Choroid plexus epithelial cell (primary cell): ENCODE measurements around the gene LHFPL2.

Experiments used
- DNase-seq: peaks from one replicate; pipeline ENCODE4 v3.0.0-alpha.2; 2010; ENCODE audit warnings: low read depth
- H3K4me3 ChIP-seq: 2 replicates; pipeline ENCODE4 v1.5.1; 2011; ENCODE audit warnings: low read depth, mild to moderate bottlenecking, control low read depth, low read length, moderate library complexity
- CTCF ChIP-seq: conservative IDR thresholded peaks from 2 replicates; pipeline ENCODE4 v1.5.1; 2011; ENCODE audit warnings: low read depth, mild to moderate bottlenecking, control low read depth, inconsistent platforms, low read length, moderate library complexity

Gene LHFPL2

GRCh38 chr5:78591138-78591612 lies 57.4 kb downstream of the LHFPL2 start:
- no peak overlapping the region for H3K4me3 ChIP-seq
- TF ChIP-seq CTCF, result no peak
- peak; percentile 74 for DNase-seq

GRCh38 chr5:78589923-78590322 lies 58.6 kb downstream of the LHFPL2 start:
- peak; percentile 62 for DNase-seq
- TF ChIP-seq CTCF, result no peak
- H3K4me3 ChIP-seq, result no peak overlapping the region

DNA sequence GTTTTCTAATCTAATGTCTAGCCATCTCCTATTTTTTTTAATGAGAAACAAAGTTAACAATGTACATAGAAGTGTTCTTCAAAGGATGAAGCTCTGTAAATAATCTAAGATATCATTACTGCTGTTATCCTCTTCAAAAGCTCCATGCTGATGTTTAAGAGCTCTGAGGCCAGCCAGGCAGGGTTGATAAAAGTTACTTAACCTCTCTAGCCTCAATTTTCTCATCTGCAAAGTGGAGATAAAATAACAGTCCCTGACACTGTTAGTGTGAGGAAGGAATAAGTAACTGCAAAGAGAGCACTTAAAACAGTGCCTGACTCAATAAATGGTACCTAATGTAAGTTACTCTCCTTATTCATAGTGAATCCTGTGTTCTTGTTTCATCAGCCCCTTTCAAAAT lies 60.1 kb downstream of the LHFPL2 start:
- no peak for DNase-seq
- no peak for TF ChIP-seq CTCF
- H3K4me3 ChIP-seq, result no peak overlapping the region

- no peak for TF ChIP-seq CTCF
- H3K4me3 ChIP-seq, result no peak overlapping the region
- peak; percentile 83 for DNase-seq
These were observed 60.7 kb downstream of the LHFPL2 start for GRCh38 chr5:78587775-78588291.

DNA sequence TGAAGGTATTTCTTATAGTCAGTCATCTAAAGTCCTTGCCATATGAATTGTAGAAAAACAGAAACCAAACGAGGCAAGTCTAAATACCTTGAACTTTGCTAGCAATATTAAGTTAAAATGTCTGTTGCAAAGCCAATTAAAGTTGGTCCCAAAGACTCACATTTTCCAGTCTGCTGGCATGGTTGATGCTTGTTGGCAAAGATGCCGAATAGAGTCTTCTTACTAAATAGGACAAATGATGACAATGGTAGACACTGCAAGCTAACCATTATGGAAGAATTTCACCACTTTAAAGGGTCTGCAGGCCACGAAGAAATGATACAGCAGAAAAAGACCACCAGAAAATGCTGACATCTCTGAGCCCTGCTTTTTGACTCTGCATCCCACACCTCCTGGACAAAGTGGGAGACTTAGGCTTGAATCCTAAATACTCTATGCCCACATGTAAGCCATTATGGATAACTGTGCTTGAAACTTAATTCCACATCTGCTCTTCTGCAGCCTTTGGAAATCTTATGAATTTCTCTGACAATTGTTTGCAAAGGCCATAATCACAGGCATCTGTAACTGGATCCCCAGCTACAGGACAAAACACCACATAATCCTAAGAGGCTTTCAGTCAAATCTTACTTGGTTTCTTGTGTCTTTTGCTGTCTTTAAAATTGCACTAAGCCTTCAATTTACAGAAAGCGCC lies 61.3 kb downstream of the LHFPL2 start:
- DNase-seq, result no peak
- no peak for TF ChIP-seq CTCF
- H3K4me3 ChIP-seq, result no peak overlapping the region

DNA sequence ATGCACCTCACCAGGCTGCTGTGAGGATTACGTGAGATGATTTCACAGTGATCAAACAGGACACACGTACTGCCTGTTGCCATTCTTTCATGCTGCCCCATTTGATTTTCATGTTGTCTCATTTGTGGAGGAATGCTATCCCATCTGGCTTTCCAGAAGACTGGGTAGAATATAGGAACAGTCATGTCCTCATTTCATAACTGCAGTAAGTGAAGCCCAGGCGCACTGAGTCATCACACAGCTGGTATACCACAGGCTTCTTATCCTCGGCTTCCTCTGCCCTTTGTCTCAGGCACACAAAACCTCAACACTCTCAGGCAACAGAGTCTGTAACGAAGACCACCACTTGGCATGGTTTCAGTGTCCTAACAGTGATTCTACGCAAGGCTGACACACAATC lies 62.3 kb downstream of the LHFPL2 start:
- no peak for TF ChIP-seq CTCF
- DNase-seq, result peak; percentile 98
- H3K4me3 ChIP-seq, result no peak overlapping the region

GRCh38 chr5:78578015-78578414 lies 70.6 kb downstream of the LHFPL2 start:
- TF ChIP-seq CTCF, result no peak
- no peak overlapping the region for H3K4me3 ChIP-seq
- DNase-seq, result no peak
